NCI-H1092 treated with DMSO at 0.1 percent for 48 hours (cell line): ENCODE results near the gene SLF1.

ENCODE experiments used
- DNase-seq: peaks from one replicate; lab custom pipeline; 2025; lab: John Stamatoyannopoulos, UW

SLF1 gene

DNA sequence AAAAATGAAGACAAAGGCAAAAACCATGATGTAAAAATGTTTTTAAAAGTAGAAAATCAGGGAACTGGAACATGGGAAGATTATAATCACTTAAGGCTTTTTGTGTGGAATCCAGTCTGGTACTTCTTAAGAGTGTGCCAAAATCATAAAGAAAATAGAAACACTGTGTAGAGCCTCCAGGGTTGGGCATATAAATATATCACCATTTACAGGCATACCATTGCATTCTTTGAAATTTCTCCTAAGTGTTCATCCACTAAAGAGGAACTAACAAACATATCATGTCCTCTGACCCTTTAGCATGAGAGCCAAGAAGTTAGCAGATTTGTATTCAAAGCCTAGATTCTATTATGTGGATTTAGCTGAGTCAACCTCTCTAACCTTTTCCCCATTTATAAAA, 93.3 kb downstream of the SLF1 start:
- no peak for DNase-seq

- DNase-seq = no peak
Observed at GRCh38 chr5:94715768-94716167, 97.3 kb downstream of the SLF1 start.

DNA sequence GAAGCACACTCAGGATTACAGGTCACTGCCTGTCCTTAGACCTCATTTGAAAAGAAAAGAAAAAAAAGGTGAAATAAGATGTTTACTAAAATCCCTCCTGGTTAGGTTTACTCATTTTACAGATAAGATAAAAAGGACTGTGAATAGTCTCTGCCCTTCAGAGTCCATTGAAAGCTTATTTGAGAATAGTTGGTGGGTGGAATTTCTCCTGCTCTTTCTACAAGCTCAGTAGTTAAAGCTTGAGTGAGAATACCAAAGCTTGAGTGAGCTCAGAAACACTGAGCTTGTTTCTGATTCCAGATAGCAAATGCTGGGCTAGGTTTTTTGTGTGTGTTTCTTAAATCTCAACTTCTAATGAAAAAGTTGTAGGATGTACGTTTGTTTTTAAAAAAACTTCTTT, 106.7 kb downstream of the SLF1 start:
- no peak for DNase-seq

GRCh38 chr5:94731471-94731870, 113.0 kb downstream of the SLF1 start:
- no peak for DNase-seq

- no peak for DNase-seq
Observed at GRCh38 chr5:94736498-94736897, 118.0 kb downstream of the SLF1 start.

GRCh38 chr5:94740286-94740685, 121.8 kb downstream of the SLF1 start:
- DNase-seq = no peak

DNA sequence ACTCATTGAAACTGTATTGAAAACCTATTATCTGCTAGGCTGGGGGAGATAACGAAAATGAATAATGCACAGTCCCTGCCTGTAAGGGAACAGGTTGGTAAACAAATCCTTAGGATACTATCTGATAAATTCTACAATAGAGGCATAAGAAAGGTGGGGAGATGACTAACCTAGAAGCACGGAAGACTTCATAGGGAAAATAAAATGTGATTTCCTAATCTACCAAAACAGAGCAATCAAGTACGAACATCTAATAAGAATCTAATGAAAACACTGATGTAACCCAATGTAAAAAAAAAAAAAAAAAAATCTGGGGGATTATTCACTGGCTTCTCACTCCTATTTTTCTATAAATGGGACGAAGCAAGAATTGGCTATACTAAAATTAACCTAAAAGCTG, 124.4 kb downstream of the SLF1 start:
- DNase-seq = no peak

- DNase-seq = no peak
Observed at GRCh38 chr5:94744906-94745305, 126.4 kb downstream of the SLF1 start.

- DNase-seq = no peak
Observed at GRCh38 chr5:94745786-94746730, 127.6 kb downstream of the SLF1 start.

- no peak for DNase-seq
Observed at GRCh38 chr5:94746731-94747124, 128.3 kb downstream of the SLF1 start.
